Colonic mucosa (tissue), 4 donors: ENCODE data around the gene OR4K15. TPM values are rescaled to one million over a fixed set of nuclear protein-coding genes. Genes with fewer than 3 reads are reported as not detected.
"Not testable (repeated sequence)": the region's sequence is repeated elsewhere in the genome, so short reads cannot be mapped to it uniquely, and the experiment has no call there.

Experiments
- DNase-seq: peaks from one replicate; pipeline ENCODE4 v3.0.0-alpha.2; 2020
- H3K27ac ChIP-seq: fragments of 200-600 bp; one replicate; pipeline ENCODE4 v1.8.0; 2021
- H3K27me3 ChIP-seq: fragments of 200-600 bp; one replicate; pipeline ENCODE4 v1.8.0; 2021
- H3K36me3 ChIP-seq: fragments of 200-600 bp; one replicate; pipeline ENCODE4 v1.8.0; 2021
- H3K4me1 ChIP-seq: fragments of 200-600 bp; one replicate; pipeline ENCODE4 v1.8.0; 2021; ENCODE audit warnings: mild to moderate bottlenecking
- H3K4me3 ChIP-seq: fragments of 200-600 bp; one replicate; pipeline ENCODE4 v1.8.0; 2021
- H3K9ac ChIP-seq, 2 donors: one replicate each; pipeline ENCODE4 v1.7.0; 2013; ENCODE audit warnings: control low read depth in 2 of 2, low read depth in 2 of 2, low read length in 2 of 2
- H3K9me3 ChIP-seq: fragments of 200-600 bp; one replicate; pipeline ENCODE4 v1.8.0; 2021
- CTCF ChIP-seq: fragments of 200-600 bp; IDR thresholded peaks from one replicate; pipeline ENCODE4 v1.8.0; 2022; ENCODE audit warnings: antibody characterized with exemption, mild to moderate bottlenecking
- intact Hi-C: fragments of 100-400 bp; cut with DNase I; formaldehyde crosslinking; loops from one replicate; pipeline ENCODE4 v1.14.1; 2022
- total RNA-seq, 2 donors: library from RNA; stranded (reverse); fragmentation: NEBNext Ultra II Directional in 1 of 2; extraction: Animal tissue kit (Norgen Biotek cat#: 25700) in 1 of 2; gene quantifications; one replicate each; pipeline ENCODE4 v1.2.1, GENCODE V29; 2021
- donor health status: healthy.
- donor health status: DM: no; HTN: no; CAD: no.
- donor health status: DM: no; HTN: no; CAD: no.

Gene OR4K15
- total RNA-seq = not detected

- TF ChIP-seq CTCF = no peak
- no peaks in the 10 kb centered on the region for H3K9me3 ChIP-seq
- no peaks in the 10 kb centered on the region for H3K27me3 ChIP-seq
- intact Hi-C loops = no loop called here
- no peak within 1 kb of the TSS for H3K4me3 ChIP-seq
- DNase-seq = no peak
- no peaks in the 10 kb centered on the region for H3K4me1 ChIP-seq
- no peak within 1 kb of the TSS for H3K27ac ChIP-seq
- H3K9ac ChIP-seq = no peak within 1 kb of the TSS
- no peaks in the 10 kb centered on the region for H3K36me3 ChIP-seq
These were observed at the start of gene OR4K15 for GRCh38 chr14:19975291-19975690. OR4K15 (plus strand) TSS chr14:19975591; CDS start chr14:19975591, 0 bp downstream.

GRCh38 chr14:19930617-19931016 lies 44.8 kb upstream of the OR4K15 start, which contains the start of gene OR4K1:
OR4K1 (plus strand) TSS chr14:19930917; CDS start chr14:19935667, 4,750 bp downstream.
- TF ChIP-seq CTCF = no peak
- intact Hi-C loops = no loop called here
- no peak within 1 kb of the TSS for H3K4me3 ChIP-seq
- no peak within 1 kb of the TSS for H3K9ac ChIP-seq
- no peaks in the 10 kb centered on the region for H3K27me3 ChIP-seq
- H3K36me3 ChIP-seq = no peaks in the 10 kb centered on the region
- no peak for DNase-seq
- no peak within 1 kb of the TSS for H3K27ac ChIP-seq
- H3K4me1 ChIP-seq = no peaks in the 10 kb centered on the region
- no peaks in the 10 kb centered on the region for H3K9me3 ChIP-seq

- intact Hi-C loops = no loop called here
These were observed 33.7 kb upstream of the OR4K15 start for GRCh38 chr14:19941668-19942067.

GRCh38 chr14:19947413-19948090 lies 27.8 kb upstream of the OR4K15 start:
- H3K27ac ChIP-seq = no peak overlapping the region
- no peaks in the 10 kb centered on the region for H3K9me3 ChIP-seq

More at GRCh38 chr14:19941668-19942067, 33.7 kb upstream of the OR4K15 start:
- H3K4me3 ChIP-seq = no peak overlapping the region
- no peak overlapping the region for H3K27ac ChIP-seq
- no peak overlapping the region for H3K9ac ChIP-seq
- no peaks in the 10 kb centered on the region for H3K9me3 ChIP-seq
- H3K27me3 ChIP-seq = no peaks in the 10 kb centered on the region
- no peaks in the 10 kb centered on the region for H3K36me3 ChIP-seq
- TF ChIP-seq CTCF = no peak
- no peaks in the 10 kb centered on the region for H3K4me1 ChIP-seq
- DNase-seq = no peak

GRCh38 chr14:19949218-19949617 lies 26.2 kb upstream of the OR4K15 start:
- intact Hi-C loops = no loop called here
- Histone ChIP-seq H3K27ac (no peak overlapping the region), H3K27me3 (no peaks in the 10 kb centered on the region), H3K4me1 (no peaks in the 10 kb centered on the region), H3K36me3 (no peaks in the 10 kb centered on the region), H3K4me3 (no peak overlapping the region), H3K9ac (no peak overlapping the region), H3K9me3 (no peaks in the 10 kb centered on the region)
- no peak for TF ChIP-seq CTCF
- DNase-seq = no peak

More at GRCh38 chr14:19947413-19948090, 27.8 kb upstream of the OR4K15 start:
- Histone ChIP-seq H3K36me3 (no peaks in the 10 kb centered on the region), H3K27me3 (no peaks in the 10 kb centered on the region), H3K9ac (no peak overlapping the region), H3K4me3 (no peak overlapping the region), H3K4me1 (no peaks in the 10 kb centered on the region)
- intact Hi-C loops = no loop called here
- no peak for DNase-seq
- TF ChIP-seq CTCF = no peak

GRCh38 chr14:19969735-19970134 lies 5.7 kb upstream of the OR4K15 start:
- H3K27ac ChIP-seq, H3K9ac ChIP-seq, intact Hi-C loops, H3K4me1 ChIP-seq, DNase-seq, H3K9me3 ChIP-seq, H3K27me3 ChIP-seq, H3K4me3 ChIP-seq, H3K36me3 ChIP-seq: not testable (repeated sequence)
